LNCaP clone FGC (cell line): ENCODE results near the gene COL25A1.

Source experiments
- DNase-seq: peaks from one replicate; pipeline ENCODE4 v3.0.0-alpha.2; 2011; ENCODE audit warnings: low read depth
- H3K4me3 ChIP-seq: 2 replicates; pipeline ENCODE4 v1.5.1; 2011; ENCODE audit warnings: mild to moderate bottlenecking, low read depth, low read length, control low read depth
- CTCF ChIP-seq: IDR thresholded peaks from 2 replicates; pipeline ENCODE4 v1.5.1; 2012; ENCODE audit warnings: mild to moderate bottlenecking; ENCODE audit not compliant: control insufficient read depth, insufficient read depth; ENCODE audit errors: extremely low read depth

Gene COL25A1

GRCh38 chr4:109157696-109158095, 144.8 kb downstream of the COL25A1 start:
- no peak for DNase-seq
- no peak overlapping the region for H3K4me3 ChIP-seq
- no peak for TF ChIP-seq CTCF

DNA sequence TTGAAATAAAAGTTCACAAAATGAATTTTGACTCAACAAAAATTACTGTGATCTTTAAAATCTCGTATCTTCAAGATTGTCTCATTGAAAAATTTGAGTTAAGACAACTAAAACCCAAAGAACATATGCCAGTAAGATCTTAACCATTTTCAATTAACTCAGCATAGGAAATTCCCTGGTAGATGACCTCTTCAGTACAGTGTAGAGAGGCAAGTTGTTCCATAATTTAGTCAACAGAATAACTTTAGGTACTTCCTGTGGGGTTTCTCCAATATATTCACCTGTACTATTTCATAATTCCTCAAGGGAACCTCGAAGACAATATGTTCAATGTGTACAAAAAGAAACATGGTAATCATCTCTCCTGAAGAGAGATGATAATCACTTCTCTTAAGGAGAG, 145.3 kb downstream of the COL25A1 start:
- no peak for TF ChIP-seq CTCF
- no peak for DNase-seq
- H3K4me3 ChIP-seq, result no peak overlapping the region

DNA sequence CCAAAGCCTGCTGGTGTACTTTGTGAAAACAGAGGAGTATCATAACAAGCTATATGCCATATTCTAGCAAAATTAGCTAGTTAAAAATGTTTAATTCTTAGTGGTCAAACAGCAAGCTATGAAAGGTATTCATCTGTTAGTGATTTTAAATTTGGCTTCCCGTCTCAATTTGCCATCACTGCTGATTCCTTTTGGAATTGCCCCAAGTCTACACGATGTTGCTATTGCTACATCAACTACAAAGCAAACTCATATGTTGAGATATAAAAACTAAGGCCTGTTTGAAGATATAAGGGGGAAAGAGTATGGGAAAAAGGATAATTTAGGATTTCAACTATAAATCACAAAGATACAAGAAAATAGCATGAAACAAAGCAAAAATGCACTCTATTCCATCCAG, 146.1 kb downstream of the COL25A1 start:
- TF ChIP-seq CTCF, result no peak
- DNase-seq, result no peak
- H3K4me3 ChIP-seq, result no peak overlapping the region

- TF ChIP-seq CTCF, result no peak
- H3K4me3 ChIP-seq, result no peak overlapping the region
- DNase-seq, result no peak
These were observed 146.7 kb downstream of the COL25A1 start for GRCh38 chr4:109155682-109156283.

- H3K4me3 ChIP-seq, result no peak overlapping the region
- no peak for DNase-seq
- TF ChIP-seq CTCF, result no peak
These were observed 147.4 kb downstream of the COL25A1 start for GRCh38 chr4:109155084-109155483.

GRCh38 chr4:109154424-109154823, 148.0 kb downstream of the COL25A1 start:
- no peak for DNase-seq
- TF ChIP-seq CTCF, result no peak
- H3K4me3 ChIP-seq, result no peak overlapping the region

GRCh38 chr4:109149836-109150235, 152.6 kb downstream of the COL25A1 start:
- no peak for DNase-seq
- TF ChIP-seq CTCF, result no peak
- H3K4me3 ChIP-seq, result no peak overlapping the region
